HG03025 (cell line): ENCODE measurements around the gene KLHDC10.
"Not testable (repeated sequence)": the region's sequence is repeated elsewhere in the genome, so short reads cannot be mapped to it uniquely, and the experiment has no call there.

Experiments
- ATAC-seq: cut with Tn5 transposase; IDR thresholded peaks from one replicate; pipeline ENCODE4 v1.9.1; 2021; ENCODE audit warnings: mild to moderate bottlenecking, moderate library complexity; ENCODE audit not compliant: unreplicated experiment, low FRiP score

The KLHDC10 gene

DNA sequence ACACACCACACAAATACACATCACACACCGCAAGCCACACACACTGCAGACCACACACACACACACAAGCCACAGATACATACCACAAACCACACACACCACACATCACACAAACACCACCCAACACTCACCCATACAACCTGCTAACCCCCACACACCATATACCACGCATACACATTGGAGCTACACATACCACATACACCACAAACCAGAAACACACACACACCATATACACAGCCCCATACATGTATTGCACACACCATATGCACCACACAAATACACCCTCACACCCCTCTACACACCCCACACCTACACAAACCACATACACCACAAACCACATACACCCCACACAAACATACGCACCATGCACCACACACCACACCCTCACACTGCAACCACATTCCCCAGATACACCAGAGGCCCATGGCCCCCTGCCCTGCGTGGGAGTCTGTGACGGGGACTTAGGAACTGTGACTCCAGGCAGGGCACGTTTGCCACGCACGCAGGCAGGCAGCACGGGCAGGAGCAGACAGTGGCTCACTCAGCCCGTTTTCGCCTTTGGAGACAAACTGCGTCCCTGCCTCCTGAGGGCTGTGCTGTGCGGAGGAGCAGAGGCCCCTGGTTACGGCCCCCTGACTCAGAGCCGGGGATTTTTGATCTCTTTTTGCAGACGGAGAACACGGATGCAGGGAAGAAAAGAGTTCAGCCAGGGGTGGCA is 82.3 kb downstream of the KLHDC10 start:
- no peak for ATAC-seq

DNA sequence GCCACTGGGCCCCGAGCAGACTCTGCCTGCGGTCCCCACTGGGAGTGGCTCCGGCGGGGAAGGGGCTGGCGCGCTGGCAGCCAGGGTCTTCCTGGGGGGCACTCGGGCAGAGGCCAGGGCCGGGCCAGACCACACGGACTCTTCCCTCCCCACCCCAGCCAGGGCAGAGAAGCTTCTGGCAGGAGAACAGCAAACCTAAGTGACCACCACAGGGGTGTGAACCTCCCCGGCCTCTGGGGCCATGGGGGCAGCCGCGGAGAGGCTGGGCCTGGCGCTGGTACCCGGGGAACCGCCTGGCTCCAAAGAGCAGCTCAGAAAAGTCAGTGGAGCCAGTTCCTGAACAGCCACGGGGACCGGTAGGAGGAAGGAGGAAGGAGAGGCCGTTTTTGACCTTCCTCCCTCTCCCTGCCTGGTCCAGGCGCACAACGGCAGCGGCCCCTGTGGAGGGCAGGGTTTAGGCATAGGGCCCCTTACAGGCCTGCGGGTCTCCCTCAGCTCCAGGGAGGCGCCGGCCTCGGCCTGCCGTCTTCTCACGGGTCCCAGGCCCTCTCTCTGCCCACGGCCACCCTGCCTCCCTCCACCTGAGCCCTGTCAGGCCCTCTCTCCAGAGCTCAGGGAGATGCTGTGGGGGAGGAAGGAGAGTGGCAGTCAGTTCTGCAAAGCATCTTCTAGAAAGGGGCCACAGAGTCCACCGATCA is 83.0 kb downstream of the KLHDC10 start:
- no peak for ATAC-seq

DNA sequence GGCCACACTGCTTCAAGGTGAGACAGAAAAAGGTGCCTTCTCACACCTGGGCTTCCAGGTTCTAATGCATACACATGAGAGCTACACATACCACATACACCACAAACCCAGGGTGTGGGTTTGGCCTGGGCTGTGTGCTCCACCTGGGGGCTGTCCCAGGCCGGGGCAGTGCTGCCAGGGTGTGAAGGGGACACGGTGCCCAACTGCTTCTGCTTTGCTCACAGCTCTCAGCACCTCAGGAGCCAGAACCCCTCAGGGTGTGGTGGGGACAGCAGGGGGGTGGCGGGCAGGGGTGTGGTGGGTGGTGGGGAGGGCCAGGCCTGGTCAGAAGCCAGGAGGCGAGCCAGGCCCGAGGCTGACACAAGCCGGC is 83.8 kb downstream of the KLHDC10 start:
- no peak for ATAC-seq

DNA sequence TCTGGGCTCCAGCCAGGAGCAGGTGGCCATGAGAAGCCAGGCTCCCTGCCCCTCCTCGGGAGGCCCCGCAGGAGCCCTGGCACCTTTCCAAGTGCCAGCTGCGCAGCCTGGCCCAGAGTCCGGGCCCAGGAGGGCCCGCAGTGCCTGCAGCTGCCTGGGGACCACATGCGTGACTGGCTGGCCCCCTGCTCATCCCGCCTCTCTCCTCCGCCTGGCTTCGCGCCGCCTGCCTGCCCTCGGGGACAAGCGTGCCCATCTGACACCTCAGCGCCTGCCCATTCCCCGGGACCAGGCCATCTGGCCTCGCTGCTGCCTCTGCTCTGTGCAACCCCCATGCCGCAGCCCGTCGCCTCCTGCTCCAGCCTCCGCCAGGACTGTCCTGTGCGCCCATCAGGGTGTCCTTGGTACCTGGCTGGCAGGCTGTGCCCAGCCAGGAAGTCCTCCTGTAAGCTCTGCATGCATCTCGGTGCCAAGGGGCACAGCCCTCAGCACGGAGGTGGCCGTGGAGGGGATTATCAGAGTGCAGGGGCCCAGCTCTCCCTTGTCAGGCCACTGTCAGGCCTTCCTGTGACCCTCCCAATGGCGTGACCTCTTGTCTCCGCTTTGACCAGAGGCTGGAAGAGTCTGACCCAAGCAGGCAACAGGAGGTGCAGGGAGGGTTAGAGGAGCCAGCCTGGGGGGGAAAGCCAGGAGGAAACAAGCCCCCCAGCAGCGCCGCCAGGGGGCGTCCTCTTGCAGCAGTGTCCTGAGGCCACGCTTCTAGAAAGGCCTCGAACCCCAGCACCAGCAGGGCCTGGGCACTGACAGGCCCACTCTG is 84.4 kb downstream of the KLHDC10 start:
- no peak for ATAC-seq

DNA sequence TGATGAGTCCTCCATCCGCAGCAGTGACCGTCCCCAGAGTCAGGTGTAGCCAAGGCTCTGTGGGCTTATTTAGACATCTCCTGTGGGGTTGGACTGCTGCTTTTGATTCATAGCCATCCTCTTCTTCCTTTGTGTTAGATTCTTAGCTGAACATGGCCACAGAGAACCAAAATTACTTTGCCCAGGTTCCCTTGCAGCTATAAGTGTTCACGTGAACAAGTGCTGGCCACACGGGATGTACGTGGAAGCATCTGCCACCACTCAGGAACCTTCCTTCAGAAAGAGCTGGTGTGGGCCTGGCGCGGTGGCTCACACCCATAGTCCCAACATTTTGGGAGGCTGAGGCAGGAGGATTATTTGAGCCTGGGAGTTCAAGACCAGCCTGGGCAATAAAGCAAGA is 85.8 kb downstream of the KLHDC10 start:
- no peak for ATAC-seq

DNA sequence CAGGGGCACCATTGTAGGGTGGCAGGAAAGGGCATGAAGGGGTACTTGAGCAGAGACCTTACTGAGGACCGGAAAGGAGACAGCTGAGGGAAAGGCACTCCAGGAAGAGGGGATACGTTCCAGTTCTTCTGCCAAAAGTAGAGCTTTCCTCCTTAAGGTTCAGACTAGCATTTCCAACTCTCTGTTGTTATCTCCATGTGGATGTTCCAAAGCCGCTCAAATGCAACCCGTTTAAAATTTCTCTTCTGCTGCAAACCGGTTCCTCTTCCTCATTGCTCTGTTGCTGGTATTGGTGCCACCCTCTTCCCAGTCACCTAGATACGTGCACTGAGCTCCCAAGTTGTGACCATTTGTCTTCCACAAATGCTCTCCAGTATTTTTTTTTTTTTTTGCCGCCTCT is 87.4 kb downstream of the KLHDC10 start:
- ATAC-seq = no peak

DNA sequence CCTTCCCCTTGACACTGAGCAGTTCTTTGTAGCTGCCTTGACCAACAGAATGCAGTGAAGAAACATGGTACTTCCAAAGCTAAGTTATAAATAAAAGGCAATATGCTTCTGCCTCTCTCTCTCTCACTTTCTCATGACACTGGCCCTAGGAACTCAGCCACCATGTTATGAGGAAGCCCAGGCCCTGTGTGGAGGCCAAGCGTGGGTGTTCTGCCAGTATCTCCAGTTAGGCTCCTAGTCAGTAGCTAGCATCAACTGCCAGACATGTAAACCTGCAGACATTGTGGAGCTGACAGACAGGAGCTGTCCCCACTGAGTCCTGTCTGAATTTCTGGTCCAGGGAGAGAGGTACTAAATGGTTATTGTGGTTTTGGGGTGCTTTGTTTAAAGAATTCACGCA is 89.7 kb downstream of the KLHDC10 start:
- no peak for ATAC-seq

DNA sequence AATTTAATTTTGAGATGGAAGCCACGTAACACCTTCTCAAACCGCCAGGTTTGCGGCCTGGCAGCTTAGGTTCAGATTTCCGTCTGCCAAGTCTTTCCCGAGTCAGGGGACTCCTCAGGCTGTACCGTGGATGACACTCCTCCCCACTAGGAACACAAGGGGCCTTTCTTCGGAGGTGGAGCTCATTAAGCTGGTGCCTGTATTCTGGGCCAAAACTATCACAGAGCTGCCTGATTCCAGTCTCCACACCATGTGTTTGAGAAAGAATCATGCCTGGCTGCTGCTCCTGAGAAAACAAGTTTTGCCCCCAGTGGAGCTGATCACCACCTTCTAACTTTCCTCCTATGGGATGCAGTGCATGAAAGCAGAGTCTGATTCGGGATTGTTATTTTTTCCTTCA is 90.1 kb downstream of the KLHDC10 start:
- no peak for ATAC-seq

DNA sequence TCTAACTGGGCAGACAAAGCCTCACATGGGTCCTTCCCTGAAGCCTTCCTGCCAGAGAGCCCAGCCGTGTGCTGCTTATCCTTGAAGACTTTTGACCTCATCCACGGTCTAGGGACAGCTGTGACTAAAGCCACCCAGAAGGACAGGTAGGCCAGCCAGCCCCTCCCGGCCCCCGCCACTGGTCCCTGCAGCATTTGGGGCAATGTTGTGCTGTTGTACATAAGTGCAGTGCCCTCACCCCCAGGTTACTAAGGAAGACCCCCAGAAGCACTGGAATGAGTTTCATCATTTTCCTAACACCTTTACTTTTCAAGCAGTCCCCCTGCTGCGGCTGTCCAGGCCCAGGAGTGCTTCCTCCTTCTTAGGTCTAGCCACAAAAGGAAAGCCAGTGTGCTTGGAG is 91.9 kb downstream of the KLHDC10 start:
- ATAC-seq = no peak

DNA sequence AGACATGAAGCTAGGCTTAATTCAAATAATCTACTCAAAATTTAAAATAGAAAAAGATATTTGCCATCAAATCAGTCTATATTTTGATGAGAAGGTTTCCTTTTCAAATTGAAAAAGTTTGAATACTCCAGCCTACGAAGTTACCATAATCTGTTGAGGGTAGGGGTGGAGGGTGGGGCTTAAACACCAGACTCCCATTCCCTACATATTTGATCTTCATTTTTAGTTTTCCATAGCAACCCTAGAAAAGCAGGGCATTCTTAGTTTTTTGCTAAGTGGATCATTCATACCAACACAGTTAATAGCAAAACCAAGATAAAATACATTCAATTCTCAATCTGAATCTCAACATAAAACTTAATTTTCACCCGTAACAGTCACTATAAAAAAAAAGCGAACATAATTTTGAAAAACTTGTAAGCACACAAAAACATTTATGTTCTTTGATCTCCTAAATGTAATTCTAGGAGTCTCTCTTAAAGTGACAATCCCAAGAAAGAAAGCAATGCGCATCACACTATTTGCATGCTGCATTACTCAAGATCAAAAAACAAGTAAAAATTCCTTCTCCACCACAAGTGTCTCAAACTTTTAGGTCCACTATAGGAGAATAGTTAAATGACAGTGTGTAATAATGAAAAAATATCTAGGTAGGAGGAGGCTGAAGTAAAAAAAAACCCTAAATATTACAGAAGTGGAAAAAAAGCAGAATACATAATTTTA is 104.1 kb downstream of the KLHDC10 start:
- no peak for ATAC-seq

DNA sequence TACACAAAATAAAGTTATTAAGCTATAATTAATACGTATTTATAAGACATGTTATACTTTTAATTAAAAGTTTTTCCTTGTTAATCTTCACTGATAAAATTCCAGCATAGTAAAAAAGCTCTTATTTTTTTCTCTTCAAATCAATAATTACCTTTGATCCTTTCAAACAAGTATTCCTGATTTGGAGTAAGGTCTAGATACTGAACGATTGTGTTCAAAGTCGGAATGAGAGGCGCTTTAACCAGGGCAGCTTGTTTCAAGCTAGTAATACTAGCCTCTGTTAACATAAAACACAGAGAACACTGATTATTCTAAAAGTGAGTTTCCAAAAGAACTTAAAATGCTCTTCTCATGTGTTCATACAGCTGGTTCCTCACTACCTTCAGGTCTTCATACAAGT is 107.9 kb downstream of the KLHDC10 start:
- no peak for ATAC-seq

DNA sequence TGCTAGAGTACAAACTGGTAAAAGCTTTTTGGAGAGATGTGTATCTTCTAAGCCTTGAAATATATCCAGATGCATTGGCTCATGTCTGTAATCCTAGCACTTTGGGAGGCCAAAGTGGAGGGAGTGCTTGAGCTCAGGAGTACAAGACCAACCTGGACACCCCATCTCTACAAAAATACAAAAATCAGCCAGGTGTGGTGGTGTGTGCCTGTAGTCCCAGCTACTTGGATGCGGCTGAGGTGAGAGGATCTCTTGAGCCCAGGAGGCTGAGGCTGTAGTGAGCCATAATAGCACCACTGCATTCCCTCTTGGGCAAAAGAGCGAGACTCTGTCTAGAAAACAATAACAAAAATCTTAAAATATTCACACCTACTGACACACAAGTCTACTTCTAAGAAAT is 109.3 kb downstream of the KLHDC10 start:
- no peak for ATAC-seq

DNA sequence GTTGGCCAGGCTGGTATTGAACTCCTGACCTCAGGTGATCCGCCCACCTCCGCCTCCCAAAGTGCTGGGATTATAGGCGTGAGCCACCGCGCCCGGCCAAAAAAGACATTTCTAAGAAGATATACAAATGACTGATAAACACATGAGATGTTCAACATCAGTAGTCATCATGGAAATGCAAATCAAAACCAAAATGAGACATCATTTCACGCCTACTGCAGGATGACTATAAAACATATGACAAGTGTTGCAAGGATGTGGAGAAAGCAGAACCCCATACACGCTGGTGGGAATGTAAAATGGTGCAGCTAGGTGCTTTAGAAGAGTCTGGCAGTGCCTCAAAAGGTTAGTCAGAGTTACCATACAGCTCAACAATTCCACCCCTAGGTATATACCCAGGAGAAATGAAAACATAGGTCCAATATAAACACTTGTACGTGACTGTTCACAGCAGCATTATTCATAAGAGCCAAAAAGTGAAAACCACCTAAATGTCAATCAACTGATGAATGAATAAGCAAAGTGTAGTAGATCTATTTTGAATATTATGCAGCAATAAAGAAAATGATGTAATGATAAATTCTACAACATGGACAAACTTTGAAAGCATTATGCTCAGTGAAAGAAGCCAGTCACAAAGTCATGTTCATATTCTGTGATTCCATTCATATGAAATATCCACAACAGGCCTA is 110.4 kb downstream of the KLHDC10 start:
- ATAC-seq = no peak

DNA sequence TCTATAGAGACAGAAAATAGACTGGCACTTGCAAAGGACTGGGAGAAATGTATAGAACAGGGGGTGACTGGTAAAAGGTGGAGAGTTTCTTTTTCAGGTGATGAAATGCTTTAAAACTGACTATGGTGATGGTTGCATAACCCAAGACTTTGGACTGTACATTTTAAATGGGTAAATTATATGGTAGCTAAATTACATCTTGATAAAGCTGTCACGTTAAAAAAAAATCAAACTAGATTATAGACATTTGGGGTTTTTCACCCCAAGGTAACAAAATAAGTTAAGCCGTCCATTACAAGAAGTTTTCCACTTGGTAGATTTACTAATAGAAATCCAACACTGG is 110.9 kb downstream of the KLHDC10 start:
- no peak for ATAC-seq

DNA sequence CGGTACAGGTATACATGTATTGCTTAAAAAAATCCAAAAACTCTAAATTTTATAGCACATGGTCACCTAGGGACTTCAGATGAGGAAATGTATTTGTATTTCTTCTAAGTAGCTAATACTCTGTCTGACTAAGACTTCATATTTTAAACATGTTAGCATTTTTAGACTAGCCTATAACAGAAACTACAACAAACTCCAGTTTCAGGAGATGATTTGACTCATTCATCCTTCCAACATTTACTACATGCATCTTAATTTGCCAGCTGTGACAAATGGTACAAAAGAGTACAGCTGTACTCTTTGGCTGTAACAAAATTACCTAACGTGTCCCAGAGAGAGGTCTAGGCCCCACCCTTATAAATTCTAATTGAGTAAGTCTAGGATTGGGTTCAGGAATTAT is 112.7 kb downstream of the KLHDC10 start:
- no peak for ATAC-seq

DNA sequence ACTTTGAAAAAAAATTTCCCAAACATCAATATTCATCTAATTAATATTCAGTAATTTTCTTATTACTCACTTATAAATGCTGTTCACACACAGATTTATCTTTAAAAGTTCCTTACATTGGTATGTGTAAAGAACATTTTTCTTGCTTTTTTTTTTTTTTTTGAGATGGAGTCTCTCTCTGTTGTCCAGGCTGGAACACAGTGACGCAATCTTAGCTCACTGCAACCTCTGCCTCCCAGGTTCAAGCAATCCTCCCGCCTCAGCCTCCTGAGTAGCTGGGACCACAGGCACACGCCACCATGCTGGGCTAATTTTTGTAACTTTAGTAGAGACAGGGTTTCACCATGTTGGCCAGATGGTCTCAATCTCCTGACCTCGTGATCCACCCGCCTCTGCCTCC is 114.0 kb downstream of the KLHDC10 start:
- ATAC-seq = not testable (repeated sequence)
